Measurements from ENCODE around the gene ANKRD49. TPM values are rescaled to one million over a fixed set of nuclear protein-coding genes. Genes with fewer than 3 reads are reported as not detected.
A peak's percentile ranks its signal among the peaks of the same experiment; 100 is the strongest.

The ANKRD49 gene
- total and polyA plus RNA-seq, 10 donors, result 18.8 to 46.5 (median 28.8) TPM

- Histone ChIP-seq H3K4me3 (no peak overlapping the region), H3K27me3 (replicated peaks in 1 of 7) (peaks cover 0 to 36% (median 0%) of the 10 kb centered on the region in 7 donors), H3K27ac (no peak overlapping the region), H3K4me1 (peaks cover 6 to 21% (median 16%) of the 10 kb centered on the region in 6 donors), H3K36me3 (no peaks in the 10 kb centered on the region), H3K9me3 (no peaks in the 10 kb centered on the region)
- intact Hi-C loops (cut with DNase I; ENCODE audit: low total_unique reads), result no loop called here
- TF ChIP-seq POLR2A (IDR thresholded peaks at IDR 0.05), result no peak
- 30 to 69% (median 59%) methylated on average over 2 of the region's 2 CpGs for WGBS, 5 donors
- DNase-seq, result no peak
Measured at GRCh38 chr11:94513091-94513490, 19.3 kb downstream of the ANKRD49 start.

- peaks cover 0 to 36% (median 0%) of the 10 kb centered on the region in 7 donors for H3K27me3 ChIP-seq (replicated peaks in 1 of 7)
- DNase-seq, result no peak
- no peaks in the 10 kb centered on the region for H3K36me3 ChIP-seq
- H3K27ac ChIP-seq, result no peak overlapping the region
- peaks cover 6 to 29% (median 19%) of the 10 kb centered on the region in 6 donors for H3K4me1 ChIP-seq
- H3K4me3 ChIP-seq, result no peak overlapping the region
- 78 to 85% (median 81%) methylated on average over 2 of the region's 2 CpGs for WGBS, 5 donors
- H3K9me3 ChIP-seq, result no peaks in the 10 kb centered on the region
- no peak for TF ChIP-seq CTCF (IDR thresholded peaks at IDR 0.05 in 8 of 11, conservative IDR thresholded peaks at IDR 0.05 in 3 of 11)
- no peak for TF ChIP-seq POLR2A (IDR thresholded peaks at IDR 0.05)
- no peak for TF ChIP-seq POLR2AphosphoS5 (IDR thresholded peaks at IDR 0.05)
- intact Hi-C loops (cut with DNase I; ENCODE audit: low total_unique reads), result no loop called here
Measured at GRCh38 chr11:94515398-94515797, 21.6 kb downstream of the ANKRD49 start.

- DNase-seq, result no peak
- Histone ChIP-seq H3K27ac (no peak overlapping the region), H3K27me3 (replicated peaks in 1 of 7) (peaks cover 0 to 24% (median 0%) of the 10 kb centered on the region in 7 donors), H3K36me3 (no peaks in the 10 kb centered on the region), H3K9me3 (no peaks in the 10 kb centered on the region), H3K4me3 (no peak overlapping the region), H3K4me1 (peaks cover 6 to 27% (median 17%) of the 10 kb centered on the region in 6 donors)
- intact Hi-C loops (cut with DNase I; ENCODE audit: low total_unique reads), result no loop called here
- WGBS, 5 donors, result 0 to 48% (median 44%) methylated on average over 1 of the region's 1 CpG
- no peak for TF ChIP-seq CTCF (IDR thresholded peaks at IDR 0.05 in 8 of 11, conservative IDR thresholded peaks at IDR 0.05 in 3 of 11)
- TF ChIP-seq POLR2A (IDR thresholded peaks at IDR 0.05), result no peak
- TF ChIP-seq POLR2AphosphoS5 (IDR thresholded peaks at IDR 0.05), result no peak
Measured at GRCh38 chr11:94516725-94517124, 22.9 kb downstream of the ANKRD49 start.

- WGBS, 5 donors, result 64 to 89% (median 67%) methylated on average over 4 of the region's 4 CpGs
- H3K36me3 ChIP-seq, result no peaks in the 10 kb centered on the region
Measured at GRCh38 chr11:94518300-94518699, 24.5 kb downstream of the ANKRD49 start.

GRCh38 chr11:94519478-94520084, 25.8 kb downstream of the ANKRD49 start:
- Histone ChIP-seq H3K27ac (no peak overlapping the region), H3K27me3 (replicated peaks in 1 of 7) (peaks cover 0 to 4% (median 0%) of the 10 kb centered on the region in 7 donors), H3K4me3 (no peak overlapping the region), H3K9me3 (no peaks in the 10 kb centered on the region), H3K4me1 (peaks cover 0 to 7% (median 4%) of the 10 kb centered on the region in 6 donors), H3K36me3 (no peaks in the 10 kb centered on the region)
- TF ChIP-seq POLR2AphosphoS5 (IDR thresholded peaks at IDR 0.05) (no peak), CTCF (IDR thresholded peaks at IDR 0.05 in 8 of 11, conservative IDR thresholded peaks at IDR 0.05 in 3 of 11) (peak in 9 of 11 experiments; percentile 39 to 72 (median 62))
- intact Hi-C loops (cut with DNase I; ENCODE audit: low total_unique reads), result loop anchor here (5.0 kb wide), 1 partner anchor 78 kb away; no protein-coding TSS in a partner anchor
- DNase-seq, result no peak
- WGBS, 5 donors, result 3 to 17% (median 13%) methylated on average over 5 of the region's 5 CpGs

More at GRCh38 chr11:94518300-94518699, 24.5 kb downstream of the ANKRD49 start:
- peaks cover 0 to 11% (median 0%) of the 10 kb centered on the region in 7 donors for H3K27me3 ChIP-seq (replicated peaks in 1 of 7)
- H3K9me3 ChIP-seq, result no peaks in the 10 kb centered on the region
- no peak overlapping the region for H3K27ac ChIP-seq
- no peak overlapping the region for H3K4me3 ChIP-seq
- no peak for TF ChIP-seq POLR2A (IDR thresholded peaks at IDR 0.05)
- intact Hi-C loops (cut with DNase I; ENCODE audit: low total_unique reads), result no loop called here
- peaks cover 0 to 12% (median 4%) of the 10 kb centered on the region in 6 donors for H3K4me1 ChIP-seq
- DNase-seq, result no peak
